ENCODE measurements around the gene PNRC2.
"Not testable (repeated sequence)": the region's sequence is repeated elsewhere in the genome, so short reads cannot be mapped to it uniquely, and the experiment has no call there.

PNRC2 gene

GRCh38 chr1:23984417-23985186 is 25.0 kb downstream of the PNRC2 start:
- in situ Hi-C loops (cut with HindIII; ENCODE audit: low sequenced_read_pairs) = no loop called here

- in situ Hi-C loops (cut with HindIII; ENCODE audit: low sequenced_read_pairs) = not testable (repeated sequence)
These were observed 27.4 kb downstream of the PNRC2 start for GRCh38 chr1:23987038-23987437.

GRCh38 chr1:23989263-23989662 is 29.6 kb downstream of the PNRC2 start:
- in situ Hi-C loops (cut with HindIII; ENCODE audit: low sequenced_read_pairs) = no loop called here

- in situ Hi-C loops (cut with HindIII; ENCODE audit: low sequenced_read_pairs) = not testable (repeated sequence)
These were observed 32.4 kb downstream of the PNRC2 start for GRCh38 chr1:23992011-23992410.

GRCh38 chr1:23995431-23995837 is 35.8 kb downstream of the PNRC2 start:
- in situ Hi-C loops (cut with HindIII; ENCODE audit: low sequenced_read_pairs) = no loop called here

- in situ Hi-C loops (cut with HindIII; ENCODE audit: low sequenced_read_pairs) = no loop called here
These were observed 37.1 kb downstream of the PNRC2 start for GRCh38 chr1:23996700-23997229.

- in situ Hi-C loops (cut with HindIII; ENCODE audit: low sequenced_read_pairs) = no loop called here
These were observed 38.2 kb downstream of the PNRC2 start for GRCh38 chr1:23997812-23998211.

- in situ Hi-C loops (cut with HindIII; ENCODE audit: low sequenced_read_pairs) = no loop called here
These were observed 39.6 kb downstream of the PNRC2 start for GRCh38 chr1:23999156-23999671.

GRCh38 chr1:24002695-24003094 is 43.1 kb downstream of the PNRC2 start:
- in situ Hi-C loops (cut with HindIII; ENCODE audit: low sequenced_read_pairs) = no loop called here

GRCh38 chr1:24003331-24003972 is 43.8 kb downstream of the PNRC2 start:
- in situ Hi-C loops (cut with HindIII; ENCODE audit: low sequenced_read_pairs) = no loop called here

GRCh38 chr1:24004132-24004531 is 44.5 kb downstream of the PNRC2 start:
- in situ Hi-C loops (cut with HindIII; ENCODE audit: low sequenced_read_pairs) = no loop called here

GRCh38 chr1:24005163-24005562 is 45.5 kb downstream of the PNRC2 start:
- in situ Hi-C loops (cut with HindIII; ENCODE audit: low sequenced_read_pairs) = no loop called here

GRCh38 chr1:24007079-24007478 is 47.5 kb downstream of the PNRC2 start:
- in situ Hi-C loops (cut with HindIII; ENCODE audit: low sequenced_read_pairs) = no loop called here

GRCh38 chr1:24008574-24009184 is 49.1 kb downstream of the PNRC2 start:
- in situ Hi-C loops (cut with HindIII; ENCODE audit: low sequenced_read_pairs) = not testable (repeated sequence)

GRCh38 chr1:24009406-24009805 is 49.8 kb downstream of the PNRC2 start:
- in situ Hi-C loops (cut with HindIII; ENCODE audit: low sequenced_read_pairs) = no loop called here

- in situ Hi-C loops (cut with HindIII; ENCODE audit: low sequenced_read_pairs) = no loop called here
These were observed 51.0 kb downstream of the PNRC2 start for GRCh38 chr1:24010650-24011049.

- in situ Hi-C loops (cut with HindIII; ENCODE audit: low sequenced_read_pairs) = not testable (repeated sequence)
These were observed 53.2 kb downstream of the PNRC2 start for GRCh38 chr1:24012878-24013277.
